Body of pancreas (tissue), 4 donors: ENCODE measurements around the gene SYT9. TPM values are rescaled to one million over a fixed set of nuclear protein-coding genes. Genes with fewer than 3 reads are reported as not detected.
A peak's percentile ranks its signal among the peaks of the same experiment; 100 is the strongest.
"Not testable (repeated sequence)": the region's sequence is repeated elsewhere in the genome, so short reads cannot be mapped to it uniquely, and the experiment has no call there.

Source experiments
- ATAC-seq: fragments of 150-250 bp; one replicate; pipeline ENCODE4 v1.9.1; 2016
- DNase-seq, 4 donors: peaks; one replicate each; pipeline ENCODE4 v3.0.0-alpha.2; 2019
- H3K27ac ChIP-seq, 4 donors: fragments of 200-600 bp; sonication (generic); 1 replicate in 3 of 4; 2 replicates in 1 of 4; pipeline versions ENCODE4 v1.5.1 to v1.6.1; 2016 to 2019; ENCODE audit warnings: mild to moderate bottlenecking in 1 of 4, mixed read lengths in 1 of 4, moderate library complexity in 1 of 4
- H3K27me3 ChIP-seq, 2 donors: fragments of 200-600 bp; sonication (generic); one replicate each; pipeline ENCODE4 v1.6.0; 2016; ENCODE audit warnings: mild to moderate bottlenecking in 1 of 2
- H3K36me3 ChIP-seq, 2 donors: fragments of 200-600 bp; sonication (generic); replicated peaks in 1 of 2; 2 replicates each; pipeline ENCODE4 v1.5.1; 2016; ENCODE audit warnings: low read depth in 2 of 2; ENCODE audit not compliant: insufficient read depth in 1 of 2
- H3K4me1 ChIP-seq: fragments of 200-600 bp; sonication (generic); one replicate; pipeline ENCODE4 v1.6.0; 2016
- H3K4me3 ChIP-seq, 2 donors: fragments of 200-600 bp; sonication (generic); 1 replicate in 1 of 2; 2 replicates in 1 of 2; pipeline ENCODE4 v1.5.1; 2016 to 2019
- H3K9me3 ChIP-seq, 3 donors: fragments of 200-600 bp; sonication (generic); 1 replicate in 2 of 3; 2 replicates in 1 of 3; pipeline ENCODE4 v1.5.1; 2016
- POLR2A ChIP-seq, 3 donors: fragments of 450-650 bp; IDR thresholded peaks; one replicate each; pipeline ENCODE4 v1.6.1; 2016; ENCODE audit warnings: antibody characterized with exemption in 3 of 3, mild to moderate bottlenecking in 2 of 3
- WGBS, 2 donors: methylation state at CpG; one replicate each; pipeline ENCODE4 v1.1.5; 2017; 5-methylcytosine and 5-hydroxymethylcytosine counted together
- intact Hi-C: fragments of 100-400 bp; cut with DNase I; formaldehyde crosslinking; loops from one replicate; pipeline ENCODE4 v1.15.1; 2023
- microRNA counts, 2 donors: library from miRNA; unstranded; fragments of <30 nt; microRNA quantifications; one replicate each; lab custom pipeline; 2017
- microRNA-seq, 2 donors: library from miRNA; unstranded; fragments of <30 nt; microRNA quantifications; one replicate each; pipeline ENCODE4, GENCODE V29; 2016; ENCODE audit warnings: borderline number of aligned reads in 2 of 2, borderline replicate concordance in 2 of 2
- small RNA-seq: library from RNA; depleted of rRNA; stranded (forward); fragments of <200 nt; gene quantifications from one replicate; pipeline ENCODE3, GENCODE V24; 2016
- total RNA-seq, 2 donors: library from RNA; depleted of rRNA; stranded (reverse); fragments of >200 nt; gene quantifications; one replicate each; pipeline ENCODE4 v1.1.0, GENCODE V29; 2016
- TF ChIP-seq, protein P1 (sequence below), 7 experiments: fragments of 450-650 bp in 4 of 7; fragments of 200-600 bp in 3 of 7; sonication (generic) in 3 of 7; IDR thresholded peaks; one replicate each; pipeline ENCODE4 v1.5.1; 2016 to 2019; ENCODE audit warnings: antibody characterized with exemption in 7 of 7

SYT9 gene
- total RNA-seq, 2 donors from 2014 or later = 1.0 TPM; not detected in 1

DNA sequence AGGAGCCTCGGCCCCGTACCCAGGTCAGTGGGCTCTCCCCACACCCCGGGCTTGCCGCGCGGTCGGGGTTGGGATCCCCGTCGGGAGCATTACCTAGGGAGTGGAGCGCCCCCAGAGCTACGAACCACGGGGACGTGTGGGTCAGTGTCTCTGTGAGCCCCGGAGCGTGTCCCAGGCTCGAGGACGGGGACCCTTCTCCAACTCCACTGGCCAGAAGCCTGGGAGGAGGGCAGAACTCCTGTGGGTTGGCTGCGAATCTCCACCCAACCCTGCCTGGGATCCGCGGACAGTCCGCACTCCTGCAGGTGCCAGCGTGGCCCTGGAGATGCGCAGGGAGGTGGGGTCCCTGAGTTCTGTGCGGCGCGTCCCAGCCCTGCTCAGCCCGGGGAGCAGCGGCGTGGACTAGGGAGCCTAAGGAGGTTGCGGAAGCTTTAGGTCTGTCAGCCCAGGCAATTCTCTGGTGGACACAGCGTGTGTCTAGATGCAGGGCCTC lies 262.4 kb downstream of the SYT9 start:
- DNase-seq (peak in 2 of 4 donors; percentile 28 to 33), ATAC-seq (peak; percentile 5)
- Histone ChIP-seq H3K9me3 (no peaks in the 10 kb centered on the region), H3K27me3 (no peaks in the 10 kb centered on the region), H3K36me3 (no peaks in the 10 kb centered on the region), H3K4me1 (peaks cover 36% of the 10 kb centered on the region), H3K27ac (peak overlapping the region; percentile 73 to 91 (median 88)), H3K4me3 (peak overlapping the region; percentile 61 to 71)
- WGBS, 2 donors = 0 to 2% methylated on average over 11 to 31 of the region's 31 CpGs
- intact Hi-C loops = no loop called here
- no peak for TF ChIP-seq POLR2A (IDR thresholded peaks at IDR 0.05)
- TF ChIP-seq, protein P1, sequence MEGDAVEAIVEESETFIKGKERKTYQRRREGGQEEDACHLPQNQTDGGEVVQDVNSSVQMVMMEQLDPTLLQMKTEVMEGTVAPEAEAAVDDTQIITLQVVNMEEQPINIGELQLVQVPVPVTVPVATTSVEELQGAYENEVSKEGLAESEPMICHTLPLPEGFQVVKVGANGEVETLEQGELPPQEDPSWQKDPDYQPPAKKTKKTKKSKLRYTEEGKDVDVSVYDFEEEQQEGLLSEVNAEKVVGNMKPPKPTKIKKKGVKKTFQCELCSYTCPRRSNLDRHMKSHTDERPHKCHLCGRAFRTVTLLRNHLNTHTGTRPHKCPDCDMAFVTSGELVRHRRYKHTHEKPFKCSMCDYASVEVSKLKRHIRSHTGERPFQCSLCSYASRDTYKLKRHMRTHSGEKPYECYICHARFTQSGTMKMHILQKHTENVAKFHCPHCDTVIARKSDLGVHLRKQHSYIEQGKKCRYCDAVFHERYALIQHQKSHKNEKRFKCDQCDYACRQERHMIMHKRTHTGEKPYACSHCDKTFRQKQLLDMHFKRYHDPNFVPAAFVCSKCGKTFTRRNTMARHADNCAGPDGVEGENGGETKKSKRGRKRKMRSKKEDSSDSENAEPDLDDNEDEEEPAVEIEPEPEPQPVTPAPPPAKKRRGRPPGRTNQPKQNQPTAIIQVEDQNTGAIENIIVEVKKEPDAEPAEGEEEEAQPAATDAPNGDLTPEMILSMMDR (IDR thresholded peaks at IDR 0.05) = no peak

DNA sequence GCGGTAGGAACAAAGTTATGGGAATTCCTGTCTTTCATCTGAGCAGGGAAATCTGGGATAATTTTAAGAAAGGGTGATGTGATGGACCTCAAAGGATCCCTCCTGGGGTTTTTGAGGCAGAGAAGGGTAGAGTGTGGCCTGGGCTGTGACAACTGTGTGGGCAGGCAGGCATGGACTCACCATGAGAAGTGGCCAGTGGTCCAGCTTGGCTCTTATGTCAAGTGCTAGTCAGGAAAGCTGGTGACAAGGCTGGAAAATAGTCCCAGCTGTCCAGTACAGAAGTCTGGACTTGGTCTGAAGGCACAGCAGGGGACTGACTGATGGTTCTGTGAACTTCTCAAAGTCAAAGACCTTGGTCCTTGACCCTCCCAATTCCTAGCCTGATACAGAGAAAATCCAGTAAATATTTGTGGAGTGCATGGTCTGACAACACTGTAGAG lies 263.8 kb downstream of the SYT9 start:
- intact Hi-C loops = no loop called here
- H3K36me3 ChIP-seq = no peaks in the 10 kb centered on the region
- H3K9me3 ChIP-seq = no peaks in the 10 kb centered on the region
- no peak overlapping the region for H3K4me3 ChIP-seq
- ATAC-seq = no peak
- 89 to 92% methylated on average over 1 of the region's 1 CpG for WGBS, 2 donors
- no peak overlapping the region for H3K27ac ChIP-seq
- H3K27me3 ChIP-seq = no peaks in the 10 kb centered on the region
- H3K4me1 ChIP-seq = peaks cover 36% of the 10 kb centered on the region
- DNase-seq = no peak
- no peak for TF ChIP-seq POLR2A (IDR thresholded peaks at IDR 0.05)
- TF ChIP-seq, protein P1 (IDR thresholded peaks at IDR 0.05) = no peak

GRCh38 chr11:7516475-7516874 lies 264.8 kb downstream of the SYT9 start:
- WGBS, 2 donors = 79 to 91% methylated on average over 12 of the region's 12 CpGs
- intact Hi-C loops = no loop called here
- ATAC-seq = no peak

GRCh38 chr11:7517743-7518142 lies 266.0 kb downstream of the SYT9 start:
- H3K27me3 ChIP-seq, intact Hi-C loops, ATAC-seq, H3K27ac ChIP-seq, H3K9me3 ChIP-seq, H3K36me3 ChIP-seq, H3K4me3 ChIP-seq, DNase-seq: not testable (repeated sequence)
- WGBS, 2 donors = 95% methylated on average over 13 of the region's 13 CpGs
- H3K4me1 ChIP-seq = peaks cover 13% of the 10 kb centered on the region

More at GRCh38 chr11:7516475-7516874, 264.8 kb downstream of the SYT9 start:
- H3K4me1 ChIP-seq = peaks cover 26% of the 10 kb centered on the region
- H3K27me3 ChIP-seq = no peaks in the 10 kb centered on the region
- H3K36me3 ChIP-seq = no peaks in the 10 kb centered on the region
- no peak for DNase-seq
- H3K4me3 ChIP-seq = no peak overlapping the region
- no peaks in the 10 kb centered on the region for H3K9me3 ChIP-seq
- H3K27ac ChIP-seq = no peak overlapping the region
- TF ChIP-seq POLR2A (IDR thresholded peaks at IDR 0.05) = no peak
- TF ChIP-seq, protein P1 (IDR thresholded peaks at IDR 0.05) = no peak

MicroRNA genes within 50 kb of the gene (microRNA counts, 767-probe panel; counts per million panel counts)
- microRNA hsa-miR-302e (lab: Ali Mortazavi, UCI) = 0 to 736 counts per million in 2 donors

Small RNAs within 50 kb of the gene (microRNA-seq; reads per million reads assigned to microRNA genes)
- 0 reads per million in 2 donors for gene MIR302E

Small RNAs within 50 kb of the gene (small RNA-seq; reads per million reads assigned to genes)
- gene MIR302E = not detected

Other genes starting within 250 kb of the SYT9 start
- gene ZNF214, start 231.6 kb upstream of the SYT9 start, total RNA-seq = 1 to 10 TPM; 2.1 to 4.3 TPM
- gene NLRP14, start 231.4 kb upstream of the SYT9 start, total RNA-seq = under 1 TPM; under 0.01 to 0.33 TPM
- 1 to 10 TPM in 1 of 2 donors, not detected in 1; 3.3 TPM for gene RBMXL2, start 162.9 kb upstream of the SYT9 start, total RNA-seq
- gene OLFML1, start 233.6 kb downstream of the SYT9 start, total RNA-seq = 1 to 10 TPM; 2.3 to 3.6 TPM